Measurements from ENCODE around the gene SNF8.

DNA sequence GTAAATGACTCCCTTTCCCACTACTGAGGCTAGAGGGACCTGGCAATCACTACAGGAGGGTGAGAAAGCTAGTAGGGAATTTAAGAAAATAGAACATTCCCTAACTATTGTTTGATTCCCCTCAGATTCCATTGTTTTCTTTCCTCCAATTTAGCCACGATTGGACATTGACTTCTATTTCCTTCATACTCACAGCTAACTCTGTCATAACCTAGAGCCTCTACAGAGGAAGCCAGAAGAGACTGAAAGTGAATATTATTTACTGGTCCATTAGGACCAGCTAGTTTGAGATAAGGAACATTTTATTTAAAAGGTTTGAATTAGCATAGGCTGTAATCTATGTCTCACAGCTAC, 14.9 kb downstream of the SNF8 start:
- TF ChIP-seq, protein P1, sequence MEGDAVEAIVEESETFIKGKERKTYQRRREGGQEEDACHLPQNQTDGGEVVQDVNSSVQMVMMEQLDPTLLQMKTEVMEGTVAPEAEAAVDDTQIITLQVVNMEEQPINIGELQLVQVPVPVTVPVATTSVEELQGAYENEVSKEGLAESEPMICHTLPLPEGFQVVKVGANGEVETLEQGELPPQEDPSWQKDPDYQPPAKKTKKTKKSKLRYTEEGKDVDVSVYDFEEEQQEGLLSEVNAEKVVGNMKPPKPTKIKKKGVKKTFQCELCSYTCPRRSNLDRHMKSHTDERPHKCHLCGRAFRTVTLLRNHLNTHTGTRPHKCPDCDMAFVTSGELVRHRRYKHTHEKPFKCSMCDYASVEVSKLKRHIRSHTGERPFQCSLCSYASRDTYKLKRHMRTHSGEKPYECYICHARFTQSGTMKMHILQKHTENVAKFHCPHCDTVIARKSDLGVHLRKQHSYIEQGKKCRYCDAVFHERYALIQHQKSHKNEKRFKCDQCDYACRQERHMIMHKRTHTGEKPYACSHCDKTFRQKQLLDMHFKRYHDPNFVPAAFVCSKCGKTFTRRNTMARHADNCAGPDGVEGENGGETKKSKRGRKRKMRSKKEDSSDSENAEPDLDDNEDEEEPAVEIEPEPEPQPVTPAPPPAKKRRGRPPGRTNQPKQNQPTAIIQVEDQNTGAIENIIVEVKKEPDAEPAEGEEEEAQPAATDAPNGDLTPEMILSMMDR (IDR thresholded peaks at IDR 0.05; ENCODE audit: insufficient read depth, low read length, poor library complexity, severe bottlenecking) = no peak
- no peak for TF ChIP-seq EZH2phosphoT487 (conservative IDR thresholded peaks at IDR 0.05; ENCODE audit: low read length)
